Fibroblast of skin of left biceps (primary cell): ENCODE data around the gene NR2F2.
"Not testable (repeated sequence)": the region's sequence is repeated elsewhere in the genome, so short reads cannot be mapped to it uniquely, and the experiment has no call there.

ENCODE experiments used
- DNase-seq, 2 experiments: peaks; one replicate each; pipeline ENCODE4 v3.0.0-alpha.2; 2013; ENCODE audit warnings: low read depth in 2 of 2

The NR2F2 gene

DNA sequence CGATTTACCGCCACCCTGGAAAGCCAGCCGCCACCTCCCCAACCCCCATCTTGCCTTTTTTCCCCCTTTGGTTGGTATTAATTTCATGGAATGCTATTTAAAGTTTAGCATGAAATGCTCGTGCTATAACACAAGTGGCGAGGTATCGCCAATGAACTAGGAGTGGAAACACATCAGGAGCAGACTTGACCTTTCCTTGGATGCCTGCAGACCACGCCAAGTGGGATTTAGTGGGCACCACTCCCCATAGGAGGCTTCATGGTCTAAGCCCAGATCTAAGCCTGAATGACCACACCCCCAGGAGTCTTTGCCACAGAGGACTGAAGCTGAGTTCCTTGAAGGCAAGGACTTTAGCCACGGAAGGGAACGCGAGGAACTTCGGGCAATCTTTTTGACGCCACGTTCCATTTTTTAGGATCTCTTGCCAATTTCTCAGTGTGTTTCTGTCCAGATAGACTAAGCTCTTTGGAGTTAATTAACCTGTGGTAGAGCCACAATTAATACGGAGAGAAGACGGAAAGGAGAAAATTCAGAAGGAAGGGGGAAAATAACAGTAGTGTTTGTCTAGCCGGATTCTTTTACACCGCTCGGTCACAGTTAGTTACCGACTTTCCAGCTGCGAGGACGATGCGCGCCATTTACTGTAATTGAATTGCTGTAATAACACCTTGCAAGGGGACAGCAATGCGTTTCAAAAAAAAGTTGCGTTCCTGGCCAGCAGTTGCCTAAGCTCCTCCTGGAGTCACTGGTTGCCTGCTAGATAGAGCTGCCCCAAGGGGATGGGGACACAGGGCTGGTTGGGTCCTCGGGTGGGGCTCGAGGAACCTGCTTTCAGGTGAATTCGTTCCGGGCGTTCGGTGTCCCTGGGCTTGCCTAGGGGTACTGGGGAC, 37.1 kb downstream of the NR2F2 start:
- DNase-seq = no peak

- no peak for DNase-seq
These were observed 38.9 kb downstream of the NR2F2 start for GRCh38 chr15:96369351-96369750.

GRCh38 chr15:96369825-96370621, 39.5 kb downstream of the NR2F2 start:
- no peak for DNase-seq

- no peak for DNase-seq
These were observed 42.1 kb downstream of the NR2F2 start for GRCh38 chr15:96372554-96372953.

DNA sequence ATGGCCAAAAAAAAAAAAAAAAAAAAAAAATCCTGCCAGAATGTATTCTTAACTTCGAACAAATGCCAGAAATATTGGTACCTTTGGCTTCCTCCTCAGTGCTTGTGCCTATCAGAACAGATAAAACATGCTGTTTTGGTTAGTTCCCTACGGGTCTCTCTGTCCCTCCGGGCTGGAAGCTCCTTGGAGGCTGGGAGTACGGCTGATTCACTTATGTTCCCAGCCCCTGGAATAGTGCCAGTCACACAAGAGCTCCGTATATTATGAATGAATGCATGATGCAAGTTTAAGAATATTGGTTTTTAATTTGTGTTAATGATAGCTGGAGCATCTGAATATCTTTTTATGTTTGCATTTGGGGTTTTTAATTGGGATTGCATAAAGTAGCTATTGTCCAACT, 44.0 kb downstream of the NR2F2 start:
- no peak for DNase-seq

DNA sequence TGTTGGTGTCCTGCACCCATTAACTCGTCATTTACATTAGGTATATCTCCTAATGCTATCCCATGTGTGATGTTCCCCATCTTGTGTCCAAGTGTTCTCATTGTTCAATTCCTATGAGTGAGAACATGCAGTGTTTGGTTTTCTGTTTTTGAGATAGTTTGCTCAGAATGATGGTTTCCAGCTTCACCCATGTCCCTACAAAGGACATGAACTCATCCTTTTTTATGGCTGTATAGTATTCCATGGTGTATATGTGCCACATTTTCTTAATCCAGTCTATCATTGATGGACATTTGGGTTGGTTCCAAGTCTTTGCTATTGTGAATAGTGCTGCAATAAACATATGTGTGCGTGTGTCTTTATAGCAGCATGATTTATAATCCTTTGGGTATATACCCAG, 49.1 kb downstream of the NR2F2 start:
- DNase-seq = not testable (repeated sequence)

DNA sequence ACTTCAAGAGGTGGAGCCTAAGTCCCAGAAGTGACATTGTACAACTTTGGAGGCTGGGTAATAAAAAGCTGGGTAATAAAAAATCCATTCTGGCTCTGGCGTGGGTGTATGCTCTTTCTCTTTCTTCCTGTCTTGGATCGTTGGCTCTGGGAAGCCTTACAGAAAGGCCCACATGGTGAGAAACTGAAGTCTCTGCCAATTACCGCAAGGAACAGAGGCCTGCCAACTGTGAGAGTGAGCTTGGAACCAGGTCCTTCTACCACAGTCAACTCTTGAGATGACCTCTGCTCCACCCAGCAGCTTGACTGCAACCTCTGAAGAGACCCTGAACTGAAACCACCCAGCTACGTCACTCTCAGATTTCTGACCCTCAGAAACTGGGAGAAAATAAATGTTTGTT, 51.0 kb downstream of the NR2F2 start:
- no peak for DNase-seq

DNA sequence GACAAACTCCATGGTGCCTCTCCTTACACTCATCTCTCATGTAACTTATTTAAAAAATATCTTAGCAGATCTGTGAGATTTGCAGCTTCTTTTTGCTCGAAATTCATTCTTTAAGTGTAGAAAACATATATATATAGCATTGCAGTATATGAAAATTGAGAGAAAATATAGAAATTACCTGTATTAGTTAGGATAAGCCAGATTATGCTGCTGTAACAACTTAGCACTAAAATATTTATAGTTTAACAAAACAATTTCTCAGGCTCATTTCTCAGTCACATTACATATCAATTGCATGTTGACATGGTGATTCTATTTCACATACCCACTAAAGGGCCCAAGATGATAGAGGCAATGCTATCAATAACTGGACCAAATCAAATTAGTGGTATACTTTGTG, 54.7 kb downstream of the NR2F2 start:
- DNase-seq = no peak

GRCh38 chr15:96388673-96389072, 58.2 kb downstream of the NR2F2 start:
- no peak for DNase-seq
